Measurements from ENCODE around the gene COL23A1. TPM values are rescaled to one million over a fixed set of nuclear protein-coding genes. Genes with fewer than 3 reads are reported as not detected.

Gene COL23A1
- total and polyA plus RNA-seq, 2 of the 8 experiments (the other 6 are each of a cell fraction or from before 2014, with no cell fraction given), result 3.1 to 4.7 TPM

GRCh38 chr5:178209334-178210072 lies 380.7 kb downstream of the COL23A1 start (continued):
- TF ChIP-seq CHD7 (IDR thresholded peaks at IDR 0.05; ENCODE audit: insufficient replicate concordance, low read length) (peak; percentile 3), SP2 (IDR thresholded peaks at IDR 0.05; ENCODE audit: low read length) (no peak), CHD2 (IDR thresholded peaks at IDR 0.05; ENCODE audit: low read length) (no peak), TAF1 (IDR thresholded peaks at IDR 0.05; ENCODE audit: low read depth, low read length) (no peak)

Data from H1 (cell line).